Measurements from ENCODE around the gene HLA-DMB. TPM values are rescaled to one million over a fixed set of nuclear protein-coding genes. Genes with fewer than 3 reads are reported as not detected.

Gene HLA-DMB
- total and polyA plus RNA-seq, 2 donors (not counting 1 experiment from before 2014, with no cell fraction given), result 0.28 to 0.83 TPM

DNA sequence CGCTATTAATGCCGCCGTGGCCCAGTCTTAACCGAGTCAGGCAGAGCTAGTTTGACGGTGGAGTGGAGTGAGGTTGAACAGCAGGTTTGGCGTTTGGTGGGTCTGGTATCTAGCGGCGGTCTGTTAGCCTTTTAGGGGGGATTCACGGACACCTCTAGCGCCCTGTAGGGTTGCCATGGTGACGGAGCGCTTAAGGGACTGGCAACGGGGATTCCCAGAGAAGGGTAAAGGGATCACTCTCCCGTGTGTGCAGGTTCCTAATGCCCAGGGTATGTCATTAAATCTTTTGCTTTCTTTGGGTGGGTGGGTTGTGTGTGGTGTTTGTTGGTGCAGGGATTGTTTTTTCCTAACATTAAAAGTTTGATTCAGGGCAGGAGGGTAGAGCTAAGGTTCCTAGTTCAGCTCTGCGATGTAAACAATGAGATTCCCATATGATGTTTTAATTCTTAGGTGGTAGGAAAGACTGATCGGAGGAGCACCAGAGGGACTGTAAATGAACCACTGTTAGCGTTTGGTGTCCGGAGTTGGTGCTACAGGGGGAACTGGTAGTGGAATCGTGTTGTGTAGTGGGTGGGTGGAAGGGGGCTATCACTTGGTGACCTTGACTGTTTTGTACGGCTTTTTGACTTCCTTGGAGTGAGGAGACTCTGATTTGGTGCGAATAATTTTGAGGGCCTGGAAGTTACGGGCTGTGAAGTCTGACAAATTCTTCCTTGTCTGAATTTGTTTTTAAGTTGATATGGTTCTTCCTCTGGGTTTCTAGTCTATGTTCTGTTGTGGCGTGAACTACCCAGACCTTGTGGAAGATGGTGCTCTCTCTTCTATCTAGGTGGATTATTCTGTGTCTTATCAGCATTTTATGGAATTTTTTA, 32.6 kb upstream of the HLA-DMB start:
- Histone ChIP-seq H3K9ac (ENCODE audit: insufficient read depth, low read length) (peak overlapping the region; percentile 70), H3K79me2 (ENCODE audit: control insufficient read depth, insufficient read depth, low read length) (peaks cover 64% of the 10 kb centered on the region), H3K36me3 (ENCODE audit: control insufficient read depth, insufficient read depth, low read length) (peaks cover 31% of the 10 kb centered on the region), H2AFZ (ENCODE audit: low read length) (no peak overlapping the region), H3K27ac (ENCODE audit: insufficient read depth, low read length) (peak overlapping the region; percentile 75), H3K4me2 (ENCODE audit: extremely low read depth, insufficient read depth, low read length) (peak overlapping the region; percentile 48), H4K20me1 (ENCODE audit: control insufficient read depth, extremely low read depth, insufficient read depth, low read length) (peaks cover 22% of the 10 kb centered on the region), H3K9me3 (ENCODE audit: control insufficient read depth, insufficient read depth, low read depth, low read length) (no peaks in the 10 kb centered on the region), H3K4me3 (replicated peaks in 1 of 4; ENCODE audit: control extremely low read depth in 1 of 4, insufficient read depth in 1 of 4, low read depth in 3 of 4, low read length in 4 of 4) (peak overlapping the region; percentile 51 to 100 (median 98)), H3K27me3 (ENCODE audit: control insufficient read depth, insufficient read depth, low read length) (no peaks in the 10 kb centered on the region), H3K4me1 (ENCODE audit: control insufficient read depth, extremely low read depth, insufficient read depth, low read length) (peaks cover 5% of the 10 kb centered on the region)
- TF ChIP-seq, protein P1, sequence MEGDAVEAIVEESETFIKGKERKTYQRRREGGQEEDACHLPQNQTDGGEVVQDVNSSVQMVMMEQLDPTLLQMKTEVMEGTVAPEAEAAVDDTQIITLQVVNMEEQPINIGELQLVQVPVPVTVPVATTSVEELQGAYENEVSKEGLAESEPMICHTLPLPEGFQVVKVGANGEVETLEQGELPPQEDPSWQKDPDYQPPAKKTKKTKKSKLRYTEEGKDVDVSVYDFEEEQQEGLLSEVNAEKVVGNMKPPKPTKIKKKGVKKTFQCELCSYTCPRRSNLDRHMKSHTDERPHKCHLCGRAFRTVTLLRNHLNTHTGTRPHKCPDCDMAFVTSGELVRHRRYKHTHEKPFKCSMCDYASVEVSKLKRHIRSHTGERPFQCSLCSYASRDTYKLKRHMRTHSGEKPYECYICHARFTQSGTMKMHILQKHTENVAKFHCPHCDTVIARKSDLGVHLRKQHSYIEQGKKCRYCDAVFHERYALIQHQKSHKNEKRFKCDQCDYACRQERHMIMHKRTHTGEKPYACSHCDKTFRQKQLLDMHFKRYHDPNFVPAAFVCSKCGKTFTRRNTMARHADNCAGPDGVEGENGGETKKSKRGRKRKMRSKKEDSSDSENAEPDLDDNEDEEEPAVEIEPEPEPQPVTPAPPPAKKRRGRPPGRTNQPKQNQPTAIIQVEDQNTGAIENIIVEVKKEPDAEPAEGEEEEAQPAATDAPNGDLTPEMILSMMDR (conservative IDR thresholded peaks at IDR 0.05 in 1 of 2, IDR thresholded peaks at IDR 0.05 in 1 of 2; ENCODE audit: low read depth in 1 of 2, low read length in 2 of 2), result no peak
- TF ChIP-seq EZH2 (IDR thresholded peaks at IDR 0.05; ENCODE audit: low read length, missing control alignments), result no peak
- peak in 1 of 2 donors; percentile 40 for DNase-seq (ENCODE audit: low read depth in 2 of 2)

DNA sequence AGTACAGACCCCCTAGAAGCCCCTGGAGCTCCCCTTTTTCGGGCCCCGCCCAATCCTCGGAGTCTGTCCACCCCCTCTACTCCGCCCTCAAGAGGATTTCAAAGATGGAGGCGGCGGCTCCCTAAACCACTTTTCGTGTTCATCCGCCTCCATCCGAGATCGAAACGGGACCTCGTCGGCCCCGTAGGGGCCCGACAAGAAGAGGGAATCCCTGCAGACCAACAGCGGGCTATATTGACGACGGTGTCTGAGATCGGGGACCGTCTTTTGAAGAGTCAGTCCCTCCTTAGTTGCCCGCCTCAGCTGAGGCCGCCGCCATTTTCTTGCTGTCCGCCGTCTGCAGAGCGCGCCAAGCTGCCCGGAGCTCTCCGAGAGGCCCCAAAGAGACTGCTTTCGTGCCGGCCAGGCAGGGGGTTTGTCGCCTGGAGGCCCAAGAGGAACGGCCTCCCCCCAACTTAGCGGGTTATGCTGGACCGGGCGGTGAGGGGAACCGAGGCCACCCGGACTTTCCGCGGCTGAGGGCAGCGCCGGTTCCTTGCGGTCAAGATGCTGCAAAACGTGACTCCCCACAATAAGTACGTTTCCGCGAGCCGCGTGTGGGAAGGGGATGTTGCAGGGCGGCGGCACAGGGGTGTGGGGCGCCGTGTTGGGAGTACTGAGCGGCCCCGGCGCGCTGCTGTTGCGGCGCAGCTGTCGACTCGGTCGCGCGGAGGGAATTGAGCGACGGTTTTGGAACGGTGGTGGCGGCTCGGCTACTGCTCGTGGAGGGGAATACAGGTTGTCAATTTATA, 31.7 kb upstream of the HLA-DMB start:
- no peaks in the 10 kb centered on the region for H3K9me3 ChIP-seq (ENCODE audit: control insufficient read depth, insufficient read depth, low read depth, low read length)
- no peak overlapping the region for H2AFZ ChIP-seq (ENCODE audit: low read length)
- peaks cover 61% of the 10 kb centered on the region for H3K79me2 ChIP-seq (ENCODE audit: control insufficient read depth, insufficient read depth, low read length)
- peak overlapping the region; percentile 70 for H3K9ac ChIP-seq (ENCODE audit: insufficient read depth, low read length)
- no peak for DNase-seq (ENCODE audit: low read depth in 2 of 2)
- H4K20me1 ChIP-seq (ENCODE audit: control insufficient read depth, extremely low read depth, insufficient read depth, low read length), result peaks cover 22% of the 10 kb centered on the region
- peaks cover 27% of the 10 kb centered on the region for H3K36me3 ChIP-seq (ENCODE audit: control insufficient read depth, insufficient read depth, low read length)
- H3K4me3 ChIP-seq (replicated peaks in 1 of 4; ENCODE audit: control extremely low read depth in 1 of 4, insufficient read depth in 1 of 4, low read depth in 3 of 4, low read length in 4 of 4), result peak overlapping the region; percentile 51 to 100 (median 98)
- no peaks in the 10 kb centered on the region for H3K27me3 ChIP-seq (ENCODE audit: control insufficient read depth, insufficient read depth, low read length)
- TF ChIP-seq EZH2 (IDR thresholded peaks at IDR 0.05; ENCODE audit: low read length, missing control alignments), result no peak
- TF ChIP-seq, protein P1 (conservative IDR thresholded peaks at IDR 0.05 in 1 of 2, IDR thresholded peaks at IDR 0.05 in 1 of 2; ENCODE audit: low read depth in 1 of 2, low read length in 2 of 2), result no peak
- peaks cover 5% of the 10 kb centered on the region for H3K4me1 ChIP-seq (ENCODE audit: control insufficient read depth, extremely low read depth, insufficient read depth, low read length)
- H3K4me2 ChIP-seq (ENCODE audit: extremely low read depth, insufficient read depth, low read length), result no peak overlapping the region
- H3K27ac ChIP-seq (ENCODE audit: insufficient read depth, low read length), result peak overlapping the region; percentile 75

Measured in fibroblast of lung (primary cell).